ENCODE measurements around the gene ACSF2.

DNA sequence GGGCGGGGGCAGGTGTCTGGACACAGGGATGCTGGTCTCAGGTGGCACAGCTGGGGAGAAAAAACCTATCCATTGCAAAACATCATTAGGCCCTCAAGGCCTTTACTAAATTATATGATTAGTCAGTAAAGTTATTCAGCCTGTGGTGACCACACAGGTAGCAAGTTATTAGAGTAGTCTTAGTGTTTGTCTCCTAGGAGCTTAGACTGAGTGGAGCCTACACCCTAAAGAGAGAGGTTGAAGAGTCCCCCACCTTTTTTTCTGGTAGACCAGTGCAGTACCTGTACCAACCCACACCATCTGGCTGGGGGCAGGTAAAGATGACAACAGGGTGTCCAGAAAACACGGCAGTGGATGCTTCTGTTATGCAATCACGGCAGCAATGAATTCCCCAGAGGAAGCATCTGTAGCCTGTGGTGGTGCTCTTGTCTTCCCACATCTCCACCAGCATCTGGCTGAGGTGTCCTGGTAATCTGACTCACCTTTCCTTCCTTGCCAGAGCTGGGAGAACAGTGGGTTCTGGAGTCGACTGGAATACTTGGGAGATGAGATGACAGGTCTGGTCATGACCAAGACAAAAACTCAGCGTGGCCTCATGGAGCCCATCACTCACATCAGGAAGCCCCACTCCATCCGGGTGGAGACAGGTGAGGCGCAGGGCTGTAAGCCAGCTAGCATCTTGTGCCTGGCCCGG is 93.3 kb downstream of the ACSF2 start:
- TF ChIP-seq CTCF (optimal IDR thresholded peaks at IDR 0.05 in 1 of 3, IDR thresholded peaks at IDR 0.05 in 1 of 3, conservative IDR thresholded peaks at IDR 0.05 in 1 of 3; ENCODE audit: extremely low read depth in 1 of 3, insufficient read depth in 2 of 3, low read length in 3 of 3) (peak in 1 of 3 experiments; percentile 28), EZH2 (IDR thresholded peaks at IDR 0.05; ENCODE audit: low read length) (no peak)
